Measurements from ENCODE around the gene ARAP2. TPM values are rescaled to one million over a fixed set of nuclear protein-coding genes. Genes with fewer than 3 reads are reported as not detected.
"Not testable (repeated sequence)": the region's sequence is repeated elsewhere in the genome, so short reads cannot be mapped to it uniquely, and the experiment has no call there.

Gene ARAP2
- total RNA-seq, 1 experiment from 2014 or later = 5.5 TPM

DNA sequence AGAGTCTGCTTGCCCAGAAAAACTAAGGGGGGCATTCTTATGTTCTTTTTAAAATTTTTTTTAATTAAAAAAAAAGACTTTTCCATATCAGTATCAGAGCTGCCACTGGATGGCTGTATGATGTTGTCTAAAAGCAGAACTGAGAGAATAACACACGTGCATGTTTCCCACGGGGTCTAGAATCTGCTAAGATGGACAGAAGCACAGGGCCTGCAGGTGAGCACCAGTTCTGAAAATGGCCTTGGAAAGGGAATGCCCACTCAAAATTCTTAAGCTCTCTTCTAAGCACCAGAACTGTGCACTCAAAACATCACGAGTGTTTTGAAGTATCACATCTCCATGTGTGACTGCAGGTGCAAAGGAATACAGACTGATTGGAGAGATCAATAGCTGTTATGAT is 61.1 kb downstream of the ARAP2 start:
- CTCF ChIA-PET = interaction anchor here (0.5 kb wide), 1 partner anchor 656 kb away, joined by 4 read pairs; no protein-coding TSS in a partner anchor
- no TSS peak for BruUV-seq (replicated peaks)
- no peak for ATAC-seq
- H3K27me3 ChIP-seq (ENCODE audit: control insufficient read depth, insufficient read depth, low read length) = no peaks in the 10 kb centered on the region
- no peaks in the 10 kb centered on the region for H3K9me3 ChIP-seq (ENCODE audit: control insufficient read depth, insufficient read depth, low read depth, low read length)
- in situ Hi-C loops (cut with HindIII; ENCODE audit: low pct_unique_long_range_greater_than_20kb, low sequenced_read_pairs) = no loop called here
- H3K36me3 ChIP-seq (ENCODE audit: control insufficient read depth, insufficient read depth, low read length) = no peaks in the 10 kb centered on the region
- POLR2A ChIA-PET = no interaction called here
- H3K4me3 ChIP-seq (ENCODE audit: low read depth in 2 of 2, low read length in 2 of 2) = no peak overlapping the region
- DNase-seq (ENCODE audit: low read depth, low spot score) = no peak
- intact Hi-C loops (cut with micrococcal nuclease; ENCODE audit: unreplicated experiment) = no loop called here
- H3K4me1 ChIP-seq (ENCODE audit: control insufficient read depth, insufficient read depth, low read length) = no peaks in the 10 kb centered on the region
- H3K27ac ChIP-seq (ENCODE audit: low read length) = no peak overlapping the region
- TF ChIP-seq SIN3A (IDR thresholded peaks at IDR 0.05; ENCODE audit: borderline replicate concordance, insufficient read depth, low read depth, low read length) = no peak
- TF ChIP-seq, protein P1, sequence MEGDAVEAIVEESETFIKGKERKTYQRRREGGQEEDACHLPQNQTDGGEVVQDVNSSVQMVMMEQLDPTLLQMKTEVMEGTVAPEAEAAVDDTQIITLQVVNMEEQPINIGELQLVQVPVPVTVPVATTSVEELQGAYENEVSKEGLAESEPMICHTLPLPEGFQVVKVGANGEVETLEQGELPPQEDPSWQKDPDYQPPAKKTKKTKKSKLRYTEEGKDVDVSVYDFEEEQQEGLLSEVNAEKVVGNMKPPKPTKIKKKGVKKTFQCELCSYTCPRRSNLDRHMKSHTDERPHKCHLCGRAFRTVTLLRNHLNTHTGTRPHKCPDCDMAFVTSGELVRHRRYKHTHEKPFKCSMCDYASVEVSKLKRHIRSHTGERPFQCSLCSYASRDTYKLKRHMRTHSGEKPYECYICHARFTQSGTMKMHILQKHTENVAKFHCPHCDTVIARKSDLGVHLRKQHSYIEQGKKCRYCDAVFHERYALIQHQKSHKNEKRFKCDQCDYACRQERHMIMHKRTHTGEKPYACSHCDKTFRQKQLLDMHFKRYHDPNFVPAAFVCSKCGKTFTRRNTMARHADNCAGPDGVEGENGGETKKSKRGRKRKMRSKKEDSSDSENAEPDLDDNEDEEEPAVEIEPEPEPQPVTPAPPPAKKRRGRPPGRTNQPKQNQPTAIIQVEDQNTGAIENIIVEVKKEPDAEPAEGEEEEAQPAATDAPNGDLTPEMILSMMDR (IDR thresholded peaks at IDR 0.05) = no peak
- TF ChIP-seq TCF7L2 (IDR thresholded peaks at IDR 0.05; ENCODE audit: low read depth, low read length) = no peak
- TF ChIP-seq POLR2AphosphoS5 (IDR thresholded peaks at IDR 0.05; ENCODE audit: low read depth, low read length) = no peak
- TF ChIP-seq, protein P2, sequence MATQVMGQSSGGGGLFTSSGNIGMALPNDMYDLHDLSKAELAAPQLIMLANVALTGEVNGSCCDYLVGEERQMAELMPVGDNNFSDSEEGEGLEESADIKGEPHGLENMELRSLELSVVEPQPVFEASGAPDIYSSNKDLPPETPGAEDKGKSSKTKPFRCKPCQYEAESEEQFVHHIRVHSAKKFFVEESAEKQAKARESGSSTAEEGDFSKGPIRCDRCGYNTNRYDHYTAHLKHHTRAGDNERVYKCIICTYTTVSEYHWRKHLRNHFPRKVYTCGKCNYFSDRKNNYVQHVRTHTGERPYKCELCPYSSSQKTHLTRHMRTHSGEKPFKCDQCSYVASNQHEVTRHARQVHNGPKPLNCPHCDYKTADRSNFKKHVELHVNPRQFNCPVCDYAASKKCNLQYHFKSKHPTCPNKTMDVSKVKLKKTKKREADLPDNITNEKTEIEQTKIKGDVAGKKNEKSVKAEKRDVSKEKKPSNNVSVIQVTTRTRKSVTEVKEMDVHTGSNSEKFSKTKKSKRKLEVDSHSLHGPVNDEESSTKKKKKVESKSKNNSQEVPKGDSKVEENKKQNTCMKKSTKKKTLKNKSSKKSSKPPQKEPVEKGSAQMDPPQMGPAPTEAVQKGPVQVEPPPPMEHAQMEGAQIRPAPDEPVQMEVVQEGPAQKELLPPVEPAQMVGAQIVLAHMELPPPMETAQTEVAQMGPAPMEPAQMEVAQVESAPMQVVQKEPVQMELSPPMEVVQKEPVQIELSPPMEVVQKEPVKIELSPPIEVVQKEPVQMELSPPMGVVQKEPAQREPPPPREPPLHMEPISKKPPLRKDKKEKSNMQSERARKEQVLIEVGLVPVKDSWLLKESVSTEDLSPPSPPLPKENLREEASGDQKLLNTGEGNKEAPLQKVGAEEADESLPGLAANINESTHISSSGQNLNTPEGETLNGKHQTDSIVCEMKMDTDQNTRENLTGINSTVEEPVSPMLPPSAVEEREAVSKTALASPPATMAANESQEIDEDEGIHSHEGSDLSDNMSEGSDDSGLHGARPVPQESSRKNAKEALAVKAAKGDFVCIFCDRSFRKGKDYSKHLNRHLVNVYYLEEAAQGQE (IDR thresholded peaks at IDR 0.05; ENCODE audit: insufficient read depth in 1 of 2, low read depth in 2 of 2, low read length in 1 of 2) = no peak

DNA sequence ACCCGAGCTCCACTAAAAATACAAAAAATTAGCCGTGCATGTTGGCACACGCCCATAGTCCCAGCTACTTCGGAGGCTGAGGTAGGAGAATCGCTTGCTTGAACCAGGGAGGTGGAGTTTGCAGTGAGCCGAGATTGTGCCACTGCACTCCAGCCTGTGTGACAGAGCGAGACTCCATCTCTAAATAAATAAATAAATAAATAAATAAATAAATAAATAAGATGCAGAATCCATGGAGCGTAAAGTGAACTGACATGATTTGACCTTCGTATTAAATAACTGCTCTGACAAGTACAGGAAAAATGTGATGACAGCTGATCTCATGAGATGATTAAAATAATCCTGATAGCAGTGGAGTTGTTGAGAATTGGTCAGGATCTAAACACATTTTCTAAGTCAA is 62.0 kb downstream of the ARAP2 start:
- POLR2A ChIA-PET; H3K27ac ChIP-seq (ENCODE audit: low read length); ATAC-seq; H3K27me3 ChIP-seq (ENCODE audit: control insufficient read depth, insufficient read depth, low read length); H3K4me1 ChIP-seq (ENCODE audit: control insufficient read depth, insufficient read depth, low read length); H3K4me3 ChIP-seq (ENCODE audit: low read depth in 2 of 2, low read length in 2 of 2); H3K9me3 ChIP-seq (ENCODE audit: control insufficient read depth, insufficient read depth, low read depth, low read length); CTCF ChIA-PET; DNase-seq (ENCODE audit: low read depth, low spot score); in situ Hi-C loops (cut with HindIII; ENCODE audit: low pct_unique_long_range_greater_than_20kb, low sequenced_read_pairs); H3K36me3 ChIP-seq (ENCODE audit: control insufficient read depth, insufficient read depth, low read length); BruUV-seq (replicated peaks); intact Hi-C loops (cut with micrococcal nuclease; ENCODE audit: unreplicated experiment): not testable (repeated sequence)

DNA sequence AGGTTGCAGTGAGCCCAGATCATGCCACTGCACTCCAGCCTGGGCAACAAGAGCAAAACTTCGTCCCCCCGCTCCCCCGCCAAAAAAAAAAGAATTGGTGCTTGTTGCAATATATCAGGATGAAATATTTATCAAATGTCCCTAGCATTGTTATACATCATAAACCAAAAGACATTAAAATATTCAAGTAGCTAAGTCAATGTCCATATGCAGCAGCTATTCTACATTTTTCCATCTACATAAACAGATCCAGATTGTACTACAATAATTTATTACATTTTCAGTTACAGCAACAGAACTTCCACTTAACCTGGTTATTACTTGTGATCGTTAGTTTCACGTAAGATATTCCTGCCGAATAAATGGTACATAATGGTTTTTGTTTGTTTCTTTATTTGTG is 64.1 kb downstream of the ARAP2 start:
- Histone ChIP-seq H3K9me3 (ENCODE audit: control insufficient read depth, insufficient read depth, low read depth, low read length) (no peaks in the 10 kb centered on the region), H3K4me3 (ENCODE audit: low read depth in 2 of 2, low read length in 2 of 2) (no peak overlapping the region), H3K27me3 (ENCODE audit: control insufficient read depth, insufficient read depth, low read length) (no peaks in the 10 kb centered on the region), H3K36me3 (ENCODE audit: control insufficient read depth, insufficient read depth, low read length) (no peaks in the 10 kb centered on the region), H3K27ac (ENCODE audit: low read length) (no peak overlapping the region), H3K4me1 (ENCODE audit: control insufficient read depth, insufficient read depth, low read length) (no peaks in the 10 kb centered on the region)
- DNase-seq (ENCODE audit: low read depth, low spot score) = no peak
- ChIA-PET CTCF (no interaction called here), POLR2A (no interaction called here)
- in situ Hi-C loops (cut with HindIII; ENCODE audit: low pct_unique_long_range_greater_than_20kb, low sequenced_read_pairs) (no loop called here), intact Hi-C loops (cut with micrococcal nuclease; ENCODE audit: unreplicated experiment) (no loop called here)
- TF ChIP-seq, protein P1 (IDR thresholded peaks at IDR 0.05) = no peak
- TF ChIP-seq, protein P2 (IDR thresholded peaks at IDR 0.05; ENCODE audit: insufficient read depth in 1 of 2, low read depth in 2 of 2, low read length in 1 of 2) = no peak
- TF ChIP-seq TCF7L2 (IDR thresholded peaks at IDR 0.05; ENCODE audit: low read depth, low read length) (no peak), POLR2AphosphoS5 (IDR thresholded peaks at IDR 0.05; ENCODE audit: low read depth, low read length) (no peak), SIN3A (IDR thresholded peaks at IDR 0.05; ENCODE audit: borderline replicate concordance, insufficient read depth, low read depth, low read length) (no peak)
- BruUV-seq (replicated peaks) = no TSS peak
- ATAC-seq = no peak

Data from Panc1 (cell line).